ENCODE results near the gene ANO8.

DNA sequence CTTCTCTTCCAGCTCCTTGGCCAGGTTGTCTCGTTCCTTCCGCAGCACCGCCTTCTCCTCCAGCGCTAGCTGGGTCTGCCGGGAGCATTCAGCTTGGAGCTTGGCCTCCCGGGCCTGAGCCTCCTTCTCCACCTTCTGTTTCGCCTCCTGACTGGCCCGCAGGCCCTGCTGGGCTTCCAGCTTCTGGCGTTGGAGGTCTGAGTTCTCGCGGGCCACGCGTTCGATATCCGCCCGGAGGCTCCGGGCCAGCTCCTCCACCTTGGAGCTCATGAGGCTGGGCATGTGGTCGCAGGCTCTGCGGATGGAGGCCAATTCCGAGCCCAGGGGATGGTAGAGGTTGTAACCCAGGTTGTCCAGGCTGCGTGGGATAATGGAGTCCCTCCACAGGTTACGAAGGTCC lies 30.7 kb upstream of the ANO8 start:
- TF ChIP-seq EZH2 (IDR thresholded peaks at IDR 0.05; ENCODE audit: low read length, missing control alignments), result no peak
- TF ChIP-seq, protein P1, sequence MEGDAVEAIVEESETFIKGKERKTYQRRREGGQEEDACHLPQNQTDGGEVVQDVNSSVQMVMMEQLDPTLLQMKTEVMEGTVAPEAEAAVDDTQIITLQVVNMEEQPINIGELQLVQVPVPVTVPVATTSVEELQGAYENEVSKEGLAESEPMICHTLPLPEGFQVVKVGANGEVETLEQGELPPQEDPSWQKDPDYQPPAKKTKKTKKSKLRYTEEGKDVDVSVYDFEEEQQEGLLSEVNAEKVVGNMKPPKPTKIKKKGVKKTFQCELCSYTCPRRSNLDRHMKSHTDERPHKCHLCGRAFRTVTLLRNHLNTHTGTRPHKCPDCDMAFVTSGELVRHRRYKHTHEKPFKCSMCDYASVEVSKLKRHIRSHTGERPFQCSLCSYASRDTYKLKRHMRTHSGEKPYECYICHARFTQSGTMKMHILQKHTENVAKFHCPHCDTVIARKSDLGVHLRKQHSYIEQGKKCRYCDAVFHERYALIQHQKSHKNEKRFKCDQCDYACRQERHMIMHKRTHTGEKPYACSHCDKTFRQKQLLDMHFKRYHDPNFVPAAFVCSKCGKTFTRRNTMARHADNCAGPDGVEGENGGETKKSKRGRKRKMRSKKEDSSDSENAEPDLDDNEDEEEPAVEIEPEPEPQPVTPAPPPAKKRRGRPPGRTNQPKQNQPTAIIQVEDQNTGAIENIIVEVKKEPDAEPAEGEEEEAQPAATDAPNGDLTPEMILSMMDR (conservative IDR thresholded peaks at IDR 0.05 in 1 of 2, IDR thresholded peaks at IDR 0.05 in 1 of 2; ENCODE audit: low read depth in 1 of 2, low read length in 2 of 2), result no peak
